Endothelial cell of umbilical vein (primary cell): ENCODE data around the gene ATP13A2. TPM values are rescaled to one million over a fixed set of nuclear protein-coding genes. Genes with fewer than 3 reads are reported as not detected.

Experiments
- BruUV-seq: library from RNA; stranded (reverse); fragments of 400-500 nt; replicated peaks from 2 replicates; lab custom pipeline; 2021; lab: Mats Ljungman, UMichigan
- CTCF ChIA-PET: fragments of 300-600, 350-600 bp; sonication (Branson Sonifier 250); formaldehyde crosslinking; loops from one replicate; lab custom pipeline; 2021; ENCODE audit warnings: antibody characterized with exemption, inconsistent platforms; lab: Charles Lee
- POLR2A ChIA-PET: fragments of 300-600, 350-600 bp; sonication (Branson Sonifier 250); formaldehyde crosslinking; loops from one replicate; lab custom pipeline; 2021; ENCODE audit warnings: antibody characterized with exemption, inconsistent platforms; lab: Charles Lee
- DNase-seq: peaks from one replicate; pipeline ENCODE4 v3.0.0-alpha.2; 2011; ENCODE audit warnings: low read depth, low spot score
- FAIRE-seq: peaks from 2 replicates; lab custom pipeline; 2011; peaks lifted over from hg19 to GRCh38; lab: Jason Lieb, UNC
- H2AFZ ChIP-seq: 2 replicates; pipeline ENCODE4 v1.6.0; 2012; ENCODE audit warnings: low read depth, low read length, control low read depth, inconsistent platforms
- H3K27ac ChIP-seq: 2 replicates; pipeline ENCODE4 v1.5.1; 2011; ENCODE audit warnings: low read depth, mild to moderate bottlenecking, control low read depth, low read length, moderate library complexity; ENCODE audit not compliant: insufficient read depth
- H3K27me3 ChIP-seq, 2 experiments: 2 replicates each; pipeline versions ENCODE4 v1.6.0 to v1.6.1; 2011; ENCODE audit warnings: low read length in 2 of 2, mixed read lengths in 1 of 2; ENCODE audit not compliant: control insufficient read depth in 2 of 2, insufficient read depth in 2 of 2
- H3K36me3 ChIP-seq, 2 experiments: 2 replicates in 1 of 2; 3 replicates in 1 of 2; pipeline ENCODE4 v1.5.1; 2011; ENCODE audit warnings: low read length in 2 of 2, mild to moderate bottlenecking in 1 of 2, moderate library complexity in 1 of 2; ENCODE audit not compliant: control insufficient read depth in 2 of 2, insufficient read depth in 2 of 2; ENCODE audit errors: extremely low read depth in 1 of 2
- H3K4me1 ChIP-seq: 3 replicates; pipeline ENCODE4 v1.5.1; 2011; ENCODE audit warnings: mild to moderate bottlenecking, low read length; ENCODE audit not compliant: control insufficient read depth, insufficient read depth; ENCODE audit errors: extremely low read depth
- H3K4me2 ChIP-seq: 2 replicates; pipeline ENCODE4 v1.6.1; 2011; ENCODE audit warnings: low read length, control low read depth, mixed read lengths; ENCODE audit not compliant: insufficient read depth
- H3K4me3 ChIP-seq, 3 experiments: fragments of 200-600 bp in 1 of 3; sonication (generic), shearing (Covaris generic) in 1 of 3; replicated peaks in 1 of 3; 2 replicates each; pipeline ENCODE4 v1.5.1; 2011 to 2016; ENCODE audit warnings: control low read depth in 3 of 3, low read length in 3 of 3, mild to moderate bottlenecking in 2 of 3, inconsistent platforms in 1 of 3, low read depth in 1 of 3, moderate library complexity in 1 of 3; ENCODE audit not compliant: insufficient read depth in 1 of 3
- H3K79me2 ChIP-seq: 2 replicates; pipeline ENCODE4 v1.6.0; 2012; ENCODE audit warnings: low read length, inconsistent platforms; ENCODE audit not compliant: control insufficient read depth, insufficient read depth
- H3K9ac ChIP-seq: replicated peaks from 2 replicates; pipeline ENCODE3; 2011; ENCODE audit warnings: low read length, control low read depth; ENCODE audit not compliant: insufficient read depth; ENCODE audit errors: extremely low read depth
- H3K9me1 ChIP-seq: replicated peaks from 3 replicates; pipeline ENCODE4 v1.6.0; 2011; ENCODE audit warnings: mild to moderate bottlenecking, low read length; ENCODE audit not compliant: control insufficient read depth, insufficient read depth; ENCODE audit errors: extremely low read depth
- H3K9me3 ChIP-seq: replicated peaks from 2 replicates; pipeline ENCODE4 v1.5.1; 2012; ENCODE audit warnings: low read length, inconsistent platforms; ENCODE audit not compliant: control insufficient read depth, insufficient read depth
- H4K20me1 ChIP-seq: replicated peaks from 2 replicates; pipeline ENCODE3; 2011; ENCODE audit warnings: mild to moderate bottlenecking, low read length; ENCODE audit not compliant: control insufficient read depth, insufficient read depth; ENCODE audit errors: extremely low read depth
- CTCF ChIP-seq, 2 donors: IDR thresholded peaks; 1 replicate in 1 of 2; 2 replicates in 1 of 2; pipeline ENCODE4 v1.5.1; 2011; ENCODE audit warnings: low read length in 2 of 2, mild to moderate bottlenecking in 2 of 2, moderate library complexity in 2 of 2, control low read depth in 1 of 2, inconsistent platforms in 1 of 2, low read depth in 1 of 2; ENCODE audit not compliant: insufficient read depth in 1 of 2; ENCODE audit errors: extremely low read depth in 1 of 2
- EZH2 ChIP-seq: IDR thresholded peaks from 2 replicates; pipeline ENCODE4 v1.6.1; 2012; ENCODE audit warnings: borderline replicate concordance, low read depth, mild to moderate bottlenecking, moderate library complexity, low read length, inconsistent platforms; ENCODE audit not compliant: severe bottlenecking
- FOS ChIP-seq: IDR thresholded peaks from 2 replicates; pipeline ENCODE4 v1.6.1; 2011; ENCODE audit warnings: mild to moderate bottlenecking, low read length, moderate library complexity, borderline replicate concordance; ENCODE audit not compliant: insufficient read depth
- GATA2 ChIP-seq: IDR thresholded peaks from 2 replicates; pipeline ENCODE4 v1.7.0; 2011; ENCODE audit warnings: low read depth, mild to moderate bottlenecking, moderate library complexity, mixed read lengths, low read length; ENCODE audit not compliant: insufficient read length, insufficient read depth
- MAX ChIP-seq: IDR thresholded peaks from 2 replicates; pipeline ENCODE4 v1.6.1; 2011; ENCODE audit not compliant: insufficient read depth, insufficient read length
- POLR2A ChIP-seq: IDR thresholded peaks from 2 replicates; pipeline ENCODE4 v1.6.1; 2012; ENCODE audit warnings: low read depth, mild to moderate bottlenecking, control low read depth, low read length
- POLR2AphosphoS5 ChIP-seq: IDR thresholded peaks from 2 replicates; pipeline ENCODE4 v1.6.1; 2012; ENCODE audit warnings: low read depth, mild to moderate bottlenecking, control low read depth, low read length, moderate library complexity; ENCODE audit not compliant: insufficient read depth
- dilution Hi-C: fragments of 300-500 bp; cut with MboI; formaldehyde crosslinking; loops from one replicate; pipeline ENCODE4 v1.15.0; 2019; ENCODE audit warnings: low sequenced_read_pairs; ENCODE audit not compliant: extremely low pct_ligation_motif_present
- intact Hi-C: fragments of 100-400 bp; cut with micrococcal nuclease; formaldehyde crosslinking; loops from one replicate; pipeline ENCODE4 v1.10.0; 2022
- polyA plus RNA-seq, 4 experiments: library from polyadenylated mRNA; depleted of rRNA in 3 of 4; stranded (reverse) in 3 of 4; unstranded in 1 of 4; fragments of >200 nt; gene quantifications; 2 replicates each; pipeline versions ENCODE4 v1.2.1 to v1.2.3, GENCODE V29; 2011 to 2012; ENCODE audit warnings: missing spikeins in 1 of 4
- total RNA-seq: library from RNA; stranded (reverse); gene quantifications from 2 replicates; pipeline ENCODE4 v1.2.3, GENCODE V29; 2021

The ATP13A2 gene
- total and polyA plus RNA-seq, 2 donors (not counting 3 experiments of a cell fraction or from before 2014, with no cell fraction given): 44.9 to 60.6 TPM

- H3K79me2 ChIP-seq: peaks cover 4% of the 10 kb centered on the region
- no peak for FAIRE-seq
- no peak overlapping the region for H3K9ac ChIP-seq
- no peaks in the 10 kb centered on the region for H4K20me1 ChIP-seq
- no peak overlapping the region for H3K27ac ChIP-seq
- H3K9me1 ChIP-seq: no peaks in the 10 kb centered on the region
- no peaks in the 10 kb centered on the region for H3K9me3 ChIP-seq
- H3K4me2 ChIP-seq: no peak overlapping the region
- no peaks in the 10 kb centered on the region for H3K4me1 ChIP-seq
- H3K36me3 ChIP-seq: peaks cover 14 to 15% of the 10 kb centered on the region in 2 experiments
- H3K4me3 ChIP-seq: no peak overlapping the region
- BruUV-seq: no TSS peak
- H2AFZ ChIP-seq: no peak overlapping the region
- no peak for DNase-seq
- dilution Hi-C loops (no loop called here), intact Hi-C loops (no loop called here)
- ChIA-PET CTCF (interaction anchor here (0.6 kb wide), 1 partner anchor 15 kb away, joined by 3 read pairs; no protein-coding TSS in a partner anchor), POLR2A (no interaction called here)
- TF ChIP-seq MAX (no peak), GATA2 (no peak), FOS (no peak)
- H3K27me3 ChIP-seq: no peaks in the 10 kb centered on the region
Observed at GRCh38 chr1:17031436-17031835, 19.7 kb upstream of the ATP13A2 start.

- dilution Hi-C loops (no loop called here), intact Hi-C loops (no loop called here)
- Histone ChIP-seq H3K4me1 (no peaks in the 10 kb centered on the region), H3K27ac (no peak overlapping the region), H3K9me1 (no peaks in the 10 kb centered on the region), H3K79me2 (no peaks in the 10 kb centered on the region), H3K4me3 (no peak overlapping the region), H3K4me2 (no peak overlapping the region), H3K36me3 (peaks cover 17% of the 10 kb centered on the region in 2 experiments), H3K9me3 (no peaks in the 10 kb centered on the region), H3K27me3 (no peaks in the 10 kb centered on the region), H3K9ac (no peak overlapping the region), H4K20me1 (no peaks in the 10 kb centered on the region), H2AFZ (no peak overlapping the region)
- FAIRE-seq (no peak), DNase-seq (no peak)
- ChIA-PET CTCF (no interaction called here), POLR2A (no interaction called here)
- TF ChIP-seq GATA2 (no peak), EZH2 (no peak), MAX (no peak), POLR2A (no peak), FOS (no peak), POLR2AphosphoS5 (no peak), CTCF (IDR thresholded peaks at IDR 0.05; ENCODE audit: extremely low read depth in 1 of 2, insufficient read depth in 1 of 2, low read depth in 1 of 2, low read length in 2 of 2) (no peak)
- no TSS peak for BruUV-seq
Observed at GRCh38 chr1:17030206-17030605, 18.5 kb upstream of the ATP13A2 start.
